Panc1 (cell line): ENCODE measurements around the gene PIP4K2C. TPM values are rescaled to one million over a fixed set of nuclear protein-coding genes. Genes with fewer than 3 reads are reported as not detected.

Experiments used
- ATAC-seq: fragments of 200-7000 bp; cut with Tn5 transposase; 2 replicates; pipeline ENCODE4 v1.9.1; 2020; ENCODE audit warnings: mild to moderate bottlenecking, moderate library complexity
- BruUV-seq: library from RNA; stranded (reverse); fragments of 400-500 nt; replicated peaks from 2 replicates; lab custom pipeline; 2021; lab: Mats Ljungman, UMichigan
- CTCF ChIA-PET: fragments of 300-600 bp; sonication (Branson Sonifier 250); formaldehyde crosslinking; loops from one replicate; lab custom pipeline; 2022; ENCODE audit warnings: antibody characterized with exemption; lab: Charles Lee
- POLR2A ChIA-PET: fragments of 300-600 bp; sonication (Branson Sonifier 250); formaldehyde crosslinking; loops from one replicate; lab custom pipeline; 2022; ENCODE audit warnings: antibody characterized with exemption; lab: Charles Lee
- DNase-seq: peaks from one replicate; pipeline ENCODE4 v3.0.0-alpha.2; 2010; ENCODE audit warnings: low read depth, low spot score
- H3K27ac ChIP-seq: 2 replicates; pipeline ENCODE4 v1.5.1; 2011; ENCODE audit warnings: mild to moderate bottlenecking, low read length, inconsistent platforms
- H3K27me3 ChIP-seq: fragments of 200-500 bp; sonication (Bioruptor generic); 2 replicates; pipeline ENCODE4 v1.6.0; 2014; ENCODE audit warnings: low read length, inconsistent platforms; ENCODE audit not compliant: control insufficient read depth, insufficient read depth
- H3K36me3 ChIP-seq: fragments of 200-500 bp; sonication (Bioruptor generic); 2 replicates; pipeline ENCODE4 v1.5.1; 2014; ENCODE audit warnings: inconsistent platforms, mild to moderate bottlenecking, low read length, moderate library complexity; ENCODE audit not compliant: control insufficient read depth, insufficient read depth
- H3K4me1 ChIP-seq: 2 replicates; pipeline ENCODE4 v1.5.1; 2011; ENCODE audit warnings: inconsistent platforms, mild to moderate bottlenecking, low read length, moderate library complexity; ENCODE audit not compliant: control insufficient read depth, insufficient read depth
- H3K4me3 ChIP-seq, 2 experiments: 2 replicates each; pipeline ENCODE4 v1.5.1; 2011 to 2012; ENCODE audit warnings: low read depth in 2 of 2, low read length in 2 of 2, mild to moderate bottlenecking in 2 of 2, inconsistent platforms in 1 of 2, moderate library complexity in 1 of 2
- H3K9me3 ChIP-seq: fragments of 200-500 bp; sonication (Bioruptor generic); 2 replicates; pipeline ENCODE4 v1.5.1; 2014; ENCODE audit warnings: low read depth, mild to moderate bottlenecking, inconsistent platforms, low read length, moderate library complexity; ENCODE audit not compliant: control insufficient read depth, insufficient read depth
- CTCF ChIP-seq: fragments of 450-650 bp; IDR thresholded peaks from 2 replicates; pipeline ENCODE4 v1.5.1; 2017; ENCODE audit warnings: mild to moderate bottlenecking
- POLR2AphosphoS5 ChIP-seq: IDR thresholded peaks from 2 replicates; pipeline ENCODE4 v1.6.1; 2012; ENCODE audit warnings: mild to moderate bottlenecking, low read depth, low read length, moderate library complexity
- REST ChIP-seq, 2 experiments: IDR thresholded peaks; 2 replicates each; pipeline ENCODE4 v1.6.1; 2011 to 2012; ENCODE audit warnings: low read depth in 2 of 2, control low read depth in 1 of 2, low read length in 1 of 2, mild to moderate bottlenecking in 1 of 2, moderate library complexity in 1 of 2; ENCODE audit not compliant: insufficient read depth in 1 of 2
- SIN3A ChIP-seq: IDR thresholded peaks from 2 replicates; pipeline ENCODE4 v1.6.1; 2012; ENCODE audit warnings: low read depth, mild to moderate bottlenecking, low read length, moderate library complexity, borderline replicate concordance; ENCODE audit not compliant: insufficient read depth
- TCF7L2 ChIP-seq: IDR thresholded peaks from 2 replicates; pipeline ENCODE4 v1.6.1; 2011; ENCODE audit warnings: mild to moderate bottlenecking, low read depth, low read length, inconsistent platforms
- in situ Hi-C: cut with HindIII; loops from 2 replicates; pipeline ENCODE4 v1.10.0; 2016; ENCODE audit warnings: low sequenced_read_pairs, low pct_unique_long_range_greater_than_20kb
- intact Hi-C: fragments of 100-400 bp; cut with micrococcal nuclease; formaldehyde crosslinking; loops from one replicate; pipeline ENCODE4 v1.10.0; 2022; ENCODE audit not compliant: unreplicated experiment
- total RNA-seq: library from RNA; stranded (reverse); gene quantifications from one replicate; pipeline ENCODE4 v1.2.1, GENCODE V29; 2021; ENCODE audit not compliant: unreplicated experiment

PIP4K2C gene
- total RNA-seq, 1 experiment from 2014 or later, result 62.6 TPM

- intact Hi-C loops (no loop called here), in situ Hi-C loops (no loop called here)
- no peaks in the 10 kb centered on the region for H3K27me3 ChIP-seq
- DNase-seq, result no peak
- H3K9me3 ChIP-seq, result no peaks in the 10 kb centered on the region
- no peak for ATAC-seq
- no peaks in the 10 kb centered on the region for H3K4me1 ChIP-seq
- ChIA-PET CTCF (interaction anchor here (0.6 kb wide), 1 partner anchor 95 kb away, joined by 3 read pairs; no protein-coding TSS in a partner anchor), POLR2A (no interaction called here)
- no peak overlapping the region for H3K4me3 ChIP-seq
- no TSS peak for BruUV-seq
- H3K36me3 ChIP-seq, result no peaks in the 10 kb centered on the region
- no peak overlapping the region for H3K27ac ChIP-seq
- no peak for TF ChIP-seq POLR2AphosphoS5
- no peak for TF ChIP-seq CTCF
- TF ChIP-seq SIN3A, result no peak
- TF ChIP-seq REST (IDR thresholded peaks at IDR 0.05; ENCODE audit: insufficient read depth in 1 of 2, low read depth in 2 of 2, low read length in 1 of 2), result no peak
- TF ChIP-seq TCF7L2, result no peak
These were observed 12.0 kb upstream of the PIP4K2C start for GRCh38 chr12:57579011-57579410.

- CTCF ChIA-PET, result no interaction called here
- H3K4me1 ChIP-seq, result no peaks in the 10 kb centered on the region
- POLR2A ChIA-PET, result no interaction called here
- H3K27ac ChIP-seq, result no peak overlapping the region
- TF ChIP-seq SIN3A, result no peak
- TF ChIP-seq POLR2AphosphoS5, result no peak
- TF ChIP-seq REST (IDR thresholded peaks at IDR 0.05; ENCODE audit: insufficient read depth in 1 of 2, low read depth in 2 of 2, low read length in 1 of 2), result no peak
- TF ChIP-seq TCF7L2, result no peak
- TF ChIP-seq CTCF, result no peak
- intact Hi-C loops (loop anchor here (5.0 kb wide), 1 partner anchor 157 kb away; the partner anchor contains the start of gene AGAP2), in situ Hi-C loops (no loop called here)
- ATAC-seq (no peak), DNase-seq (no peak)
- no peaks in the 10 kb centered on the region for H3K9me3 ChIP-seq
- no TSS peak for BruUV-seq
- no peak overlapping the region for H3K4me3 ChIP-seq
- no peaks in the 10 kb centered on the region for H3K27me3 ChIP-seq
- H3K36me3 ChIP-seq, result no peaks in the 10 kb centered on the region
These were observed 11.1 kb upstream of the PIP4K2C start for GRCh38 chr12:57579677-57580465.
